SK-N-SH (cell line): ENCODE data around the gene XPOT. TPM values are rescaled to one million over a fixed set of nuclear protein-coding genes. Genes with fewer than 3 reads are reported as not detected.

Source experiments
- CTCF ChIA-PET: fragments of 300-600, 350-600 bp; formaldehyde crosslinking; extraction: SDS; loops from one replicate; lab custom pipeline; 2021; lab: Yijun Ruan, JAX
- POLR2A ChIA-PET: fragments of 350-600 bp; sonication (Branson Sonifier 250); formaldehyde crosslinking; extraction: SDS; loops from one replicate; lab custom pipeline; 2020; ENCODE audit warnings: antibody characterized with exemption, inconsistent platforms; lab: Yijun Ruan, JAX
- DNase-seq: peaks from one replicate; pipeline ENCODE4 v3.0.0; 2012
- H2AFZ ChIP-seq: fragments of 200-600 bp; sonication (generic); 2 replicates; pipeline ENCODE4 v1.8.1; 2016; ENCODE audit warnings: antibody characterized with exemption, mild to moderate bottlenecking, low read depth
- H3F3A ChIP-seq: fragments of 200-600 bp; sonication (generic); replicated peaks from 2 replicates; pipeline ENCODE3; 2016; ENCODE audit warnings: antibody characterized with exemption, mild to moderate bottlenecking; ENCODE audit not compliant: insufficient read depth
- H3K27ac ChIP-seq, 2 experiments: fragments of 200-500 bp in 1 of 2; fragments of 200-600 bp in 1 of 2; sonication (Bioruptor generic) in 1 of 2; sonication (generic), shearing (Covaris generic) in 1 of 2; 2 replicates each; pipeline versions ENCODE4 v1.5.1 to v1.6.1; 2014 to 2016; ENCODE audit warnings: low read depth in 2 of 2, inconsistent platforms in 1 of 2, low read length in 1 of 2, mild to moderate bottlenecking in 1 of 2, mixed read lengths in 1 of 2
- H3K27me3 ChIP-seq: fragments of 200-600 bp; sonication (generic), shearing (Covaris generic); 2 replicates; pipeline ENCODE4 v1.6.1; 2016; ENCODE audit warnings: mixed run types; ENCODE audit not compliant: insufficient read depth
- H3K36me3 ChIP-seq, 2 experiments: fragments of 200-500 bp in 1 of 2; fragments of 200-600 bp in 1 of 2; sonication (Bioruptor generic) in 1 of 2; sonication (generic) in 1 of 2; replicated peaks in 1 of 2; 2 replicates each; pipeline versions ENCODE3 to v1.5.1; 2014 to 2016; ENCODE audit warnings: low read length in 1 of 2, mild to moderate bottlenecking in 1 of 2; ENCODE audit not compliant: insufficient read depth in 2 of 2, control insufficient read depth in 1 of 2
- H3K4me1 ChIP-seq, 2 experiments: fragments of 200-500 bp in 1 of 2; fragments of 200-600 bp in 1 of 2; sonication (Bioruptor generic) in 1 of 2; sonication (generic), shearing (Covaris generic) in 1 of 2; 2 replicates each; pipeline versions ENCODE4 v1.5.1 to v1.6.1; 2014 to 2016; ENCODE audit warnings: low read depth in 1 of 2, low read length in 1 of 2, mixed run types in 1 of 2; ENCODE audit not compliant: insufficient read depth in 2 of 2, control insufficient read depth in 1 of 2
- H3K4me2 ChIP-seq: fragments of 200-600 bp; sonication (generic), shearing (Covaris generic); 2 replicates; pipeline ENCODE4 v1.6.1; 2017; ENCODE audit warnings: mixed run types
- H3K4me3 ChIP-seq, 2 experiments: fragments of 200-500 bp in 1 of 2; fragments of 200-600 bp in 1 of 2; sonication (Bioruptor generic) in 1 of 2; sonication (generic), shearing (Covaris generic) in 1 of 2; 2 replicates each; pipeline versions ENCODE4 v1.5.1 to v1.8.1; 2014 to 2016; ENCODE audit warnings: low read depth in 2 of 2, inconsistent platforms in 1 of 2, low read length in 1 of 2, mild to moderate bottlenecking in 1 of 2, mixed read lengths in 1 of 2, moderate library complexity in 1 of 2
- H3K79me2 ChIP-seq: fragments of 200-600 bp; sonication (generic); 2 replicates; pipeline ENCODE4 v1.8.1; 2017; ENCODE audit warnings: mild to moderate bottlenecking; ENCODE audit not compliant: insufficient read depth
- H3K9ac ChIP-seq: fragments of 200-600 bp; sonication (generic); 2 replicates; pipeline ENCODE4 v1.6.1; 2017; ENCODE audit warnings: mixed run types
- H3K9me2 ChIP-seq: fragments of 200-600 bp; sonication (generic); 2 replicates; pipeline ENCODE4 v1.6.1; 2017; ENCODE audit warnings: mixed run types
- H3K9me3 ChIP-seq: fragments of 200-600 bp; sonication (generic); 2 replicates; pipeline ENCODE4 v1.6.1; 2017; ENCODE audit warnings: mixed run types, mild to moderate bottlenecking, moderate library complexity
- H4K20me1 ChIP-seq: fragments of 200-600 bp; sonication (generic); 2 replicates; pipeline ENCODE4 v1.6.1; 2017; ENCODE audit warnings: mild to moderate bottlenecking, mixed run types; ENCODE audit not compliant: insufficient read depth
- CHD2 ChIP-seq: fragments of 150-350 bp; IDR thresholded peaks from 2 replicates; pipeline ENCODE4 v1.6.1; 2018; ENCODE audit warnings: low read length; ENCODE audit not compliant: partially characterized antibody
- ELF1 ChIP-seq: IDR thresholded peaks from 2 replicates; pipeline ENCODE4 v1.4.0; 2012
- EZH2phosphoT487 ChIP-seq: fragments of 200-600 bp; sonication (generic); IDR thresholded peaks from 2 replicates; pipeline ENCODE4 v1.6.1; 2017; ENCODE audit warnings: low read depth, mixed run types, mild to moderate bottlenecking, antibody characterized with exemption, moderate library complexity, borderline replicate concordance
- FOSL2 ChIP-seq: IDR thresholded peaks from 2 replicates; pipeline ENCODE4 v1.4.0; 2012; ENCODE audit warnings: low read depth, mild to moderate bottlenecking, moderate library complexity, borderline replicate concordance
- GABPA ChIP-seq: IDR thresholded peaks from 2 replicates; pipeline ENCODE4 v1.4.0; 2012; ENCODE audit warnings: low read depth, mild to moderate bottlenecking
- MEF2A ChIP-seq: IDR thresholded peaks from 2 replicates; pipeline ENCODE4 v1.4.0; 2012; ENCODE audit warnings: low read depth, borderline replicate concordance
- MXI1 ChIP-seq: IDR thresholded peaks from 2 replicates; pipeline ENCODE4 v1.6.1; 2012; ENCODE audit warnings: mild to moderate bottlenecking, low read depth, low read length, improper control_type of control experiment
- NRF1 ChIP-seq: IDR thresholded peaks from 2 replicates; pipeline ENCODE4 v1.6.1; 2012; ENCODE audit warnings: low read depth, mild to moderate bottlenecking, low read length
- RAD21 ChIP-seq: IDR thresholded peaks from 2 replicates; pipeline ENCODE4 v1.6.1; 2012; ENCODE audit warnings: mild to moderate bottlenecking, low read length
- RCOR1 ChIP-seq: fragments of 150-350 bp; IDR thresholded peaks from 2 replicates; pipeline ENCODE4 v1.6.1; 2017; ENCODE audit warnings: antibody characterized with exemption, low read length
- RFX5 ChIP-seq: IDR thresholded peaks from 2 replicates; pipeline ENCODE4 v1.6.1; 2012; ENCODE audit warnings: mild to moderate bottlenecking, improper control_type of control experiment, low read length
- SIN3A ChIP-seq: IDR thresholded peaks from 2 replicates; pipeline ENCODE4 v1.6.1; 2012; ENCODE audit warnings: low read depth, mild to moderate bottlenecking, low read length, moderate library complexity, borderline replicate concordance
- SMC3 ChIP-seq: IDR thresholded peaks from 2 replicates; pipeline ENCODE4 v1.6.1; 2012; ENCODE audit warnings: low read depth, low read length, improper control_type of control experiment
- TEAD4 ChIP-seq: IDR thresholded peaks from 2 replicates; pipeline ENCODE4 v1.4.0; 2012; ENCODE audit warnings: mild to moderate bottlenecking, borderline replicate concordance; ENCODE audit not compliant: insufficient read depth
- USF2 ChIP-seq: fragments of 150-350 bp; IDR thresholded peaks from 2 replicates; pipeline ENCODE4 v1.6.1; 2017; ENCODE audit warnings: antibody characterized with exemption, low read length, low read depth, borderline replicate concordance
- ZBTB33 ChIP-seq: IDR thresholded peaks from 2 replicates; pipeline ENCODE4 v1.4.0; 2012; ENCODE audit warnings: low read depth, borderline replicate concordance
- polyA plus RNA-seq, 3 experiments: library from polyadenylated mRNA; depleted of rRNA; stranded (reverse); fragments of >200 nt; gene quantifications; 2 replicates each; pipeline ENCODE4 v1.2.3, GENCODE V29; 2012
- TF ChIP-seq, protein P1 (sequence below): IDR thresholded peaks from 2 replicates; pipeline ENCODE4; 2012

Gene XPOT
- polyA plus RNA-seq, 1 of the 3 experiments (the other 2 are of a cell fraction): 25.6 TPM

DNA sequence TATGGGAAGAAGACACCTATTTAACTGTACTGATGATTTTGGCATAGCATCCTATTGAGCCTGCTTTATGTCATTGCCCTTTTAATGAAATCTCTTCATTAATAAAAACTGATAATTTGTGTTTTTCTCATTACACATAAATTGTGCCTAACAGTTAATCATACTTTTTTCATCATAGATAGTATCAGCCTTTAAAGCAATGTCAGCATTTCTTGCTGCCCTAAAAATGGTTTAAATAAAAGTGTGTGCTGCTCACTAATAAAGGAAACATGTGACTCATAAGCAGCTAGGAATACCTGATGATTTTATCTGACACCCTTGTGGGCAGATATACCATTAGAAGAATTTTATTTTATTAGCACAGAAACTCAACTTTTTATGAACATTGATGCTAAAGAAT, 74.5 kb downstream of the XPOT start:
- Histone ChIP-seq H3K27ac (no peak overlapping the region), H3K9me3 (peaks cover 6% of the 10 kb centered on the region; the same call in 1 of the 2 replicates), H3K36me3 (peaks cover 63 to 87% of the 10 kb centered on the region in 2 experiments), H3K4me2 (no peak overlapping the region), H3K9ac (no peak overlapping the region), H3K79me2 (peaks cover 63% of the 10 kb centered on the region; the same call in 1 of the 2 replicates), H3F3A (peaks cover 13% of the 10 kb centered on the region), H2AFZ (no peak overlapping the region), H3K4me1 (peaks cover 3 to 14% of the 10 kb centered on the region in 2 experiments; a peak in 3 of 4 replicates), H3K9me2 (no peaks in the 10 kb centered on the region), H4K20me1 (peaks cover 16% of the 10 kb centered on the region), H3K27me3 (no peaks in the 10 kb centered on the region), H3K4me3 (no peak overlapping the region)
- TF ChIP-seq TEAD4 (no peak), FOSL2 (no peak), CHD2 (no peak), RCOR1 (no peak), GABPA (no peak), USF2 (no peak), RFX5 (no peak), SIN3A (no peak), ELF1 (no peak), SMC3 (no peak), EZH2phosphoT487 (no peak), NRF1 (no peak), RAD21 (no peak), MXI1 (no peak), ZBTB33 (no peak), MEF2A (no peak)
- TF ChIP-seq, protein P1, sequence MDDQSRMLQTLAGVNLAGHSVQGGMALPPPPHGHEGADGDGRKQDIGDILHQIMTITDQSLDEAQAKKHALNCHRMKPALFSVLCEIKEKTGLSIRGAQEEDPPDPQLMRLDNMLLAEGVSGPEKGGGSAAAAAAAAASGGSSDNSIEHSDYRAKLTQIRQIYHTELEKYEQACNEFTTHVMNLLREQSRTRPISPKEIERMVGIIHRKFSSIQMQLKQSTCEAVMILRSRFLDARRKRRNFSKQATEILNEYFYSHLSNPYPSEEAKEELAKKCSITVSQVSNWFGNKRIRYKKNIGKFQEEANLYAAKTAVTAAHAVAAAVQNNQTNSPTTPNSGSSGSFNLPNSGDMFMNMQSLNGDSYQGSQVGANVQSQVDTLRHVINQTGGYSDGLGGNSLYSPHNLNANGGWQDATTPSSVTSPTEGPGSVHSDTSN: no peak
- DNase-seq: no peak
- CTCF ChIA-PET: no interaction called here
- POLR2A ChIA-PET: no interaction called here
